ENCODE results near the gene CNGB1.
"Not testable (repeated sequence)": the region's sequence is repeated elsewhere in the genome, so short reads cannot be mapped to it uniquely, and the experiment has no call there.

Gene CNGB1

DNA sequence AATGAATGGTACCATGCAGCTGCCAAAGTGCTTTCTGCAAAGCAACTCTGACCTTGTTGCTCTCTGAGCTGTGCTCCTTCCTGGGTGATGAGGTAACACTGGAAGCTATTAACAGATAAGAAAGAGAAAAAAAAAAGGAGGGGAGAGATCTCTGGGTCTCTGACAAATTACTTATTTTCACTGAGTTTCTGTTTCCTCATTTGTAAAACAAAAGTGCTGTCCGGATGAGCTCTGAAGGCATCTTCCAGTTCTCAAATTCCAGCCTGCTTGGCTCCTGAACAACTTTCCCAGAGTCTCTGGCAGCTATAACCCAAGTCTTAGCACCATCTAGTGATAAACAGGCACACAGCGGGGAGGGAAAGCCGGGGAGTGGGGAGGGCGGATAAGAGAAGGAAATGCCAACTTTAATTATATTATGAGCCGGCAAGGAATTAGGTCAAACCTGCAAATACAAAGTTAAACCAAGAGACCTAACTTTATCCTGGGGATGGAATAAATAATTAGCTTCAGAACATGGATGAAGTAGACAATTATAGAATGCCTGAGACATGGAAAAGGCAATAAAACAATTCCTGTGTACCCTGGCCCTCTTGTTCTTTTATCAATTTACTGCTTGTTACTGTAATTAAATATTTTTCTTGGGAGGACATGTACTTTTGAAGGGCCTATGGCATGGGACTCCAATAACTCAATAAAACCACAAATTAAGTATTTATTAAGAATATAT is 107.3 kb downstream of the CNGB1 start:
- Histone ChIP-seq H3K27ac (ENCODE audit: low read length) (no peak overlapping the region), H3K27me3 (ENCODE audit: control insufficient read depth, insufficient read depth, low read length) (no peaks in the 10 kb centered on the region), H3K9me3 (ENCODE audit: control insufficient read depth, insufficient read depth, low read length) (no peaks in the 10 kb centered on the region), H3K36me3 (ENCODE audit: control insufficient read depth, insufficient read depth, low read length) (no peaks in the 10 kb centered on the region), H3K4me3 (ENCODE audit: low read length) (no peak overlapping the region), H3K4me1 (ENCODE audit: control insufficient read depth, insufficient read depth, low read length) (peaks cover 3% of the 10 kb centered on the region)
- DNase-seq (ENCODE audit: low read depth, low spot score): peak; percentile 74
- WGBS (ENCODE audit: insufficient coverage, insufficient read length): no CpG with 5 or more reads among the region's 5 CpGs

- WGBS (ENCODE audit: insufficient coverage, insufficient read length): no CpG with 5 or more reads among the region's 9 CpGs
Measured at GRCh38 chr16:57862698-57863433, 108.1 kb downstream of the CNGB1 start.

DNA sequence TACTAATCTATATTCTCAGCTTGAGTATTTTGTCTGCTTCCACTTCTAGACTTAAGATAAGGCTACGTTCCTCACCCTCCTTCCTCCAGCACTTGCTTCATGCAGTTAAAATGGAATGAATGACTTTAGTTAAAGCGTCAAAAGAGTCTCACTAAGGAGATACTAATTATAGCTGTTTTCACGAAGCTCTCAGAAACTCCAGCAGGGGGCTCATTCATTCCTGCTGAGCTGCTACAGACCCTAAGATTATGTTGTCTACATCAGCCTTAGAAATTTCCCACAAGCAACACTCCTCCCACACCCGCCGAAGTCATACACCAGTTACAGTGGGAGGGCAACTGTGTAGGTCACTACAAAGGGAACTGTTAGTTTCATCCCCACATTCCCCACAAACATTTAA is 111.6 kb downstream of the CNGB1 start:
- Histone ChIP-seq H3K36me3 (ENCODE audit: control insufficient read depth, insufficient read depth, low read length) (no peaks in the 10 kb centered on the region), H3K4me1 (ENCODE audit: control insufficient read depth, insufficient read depth, low read length) (peaks cover 3% of the 10 kb centered on the region), H3K27me3 (ENCODE audit: control insufficient read depth, insufficient read depth, low read length) (no peaks in the 10 kb centered on the region), H3K27ac (ENCODE audit: low read length) (no peak overlapping the region), H3K9me3 (ENCODE audit: control insufficient read depth, insufficient read depth, low read length) (no peaks in the 10 kb centered on the region), H3K4me3 (ENCODE audit: low read length) (no peak overlapping the region)
- no CpG with 5 or more reads among the region's 5 CpGs for WGBS (ENCODE audit: insufficient coverage, insufficient read length)
- DNase-seq (ENCODE audit: low read depth, low spot score): no peak

More at GRCh38 chr16:57862698-57863433, 108.1 kb downstream of the CNGB1 start:
- Histone ChIP-seq H3K36me3 (ENCODE audit: control insufficient read depth, insufficient read depth, low read length) (no peaks in the 10 kb centered on the region), H3K4me1 (ENCODE audit: control insufficient read depth, insufficient read depth, low read length) (peaks cover 3% of the 10 kb centered on the region), H3K9me3 (ENCODE audit: control insufficient read depth, insufficient read depth, low read length) (no peaks in the 10 kb centered on the region), H3K27me3 (ENCODE audit: control insufficient read depth, insufficient read depth, low read length) (no peaks in the 10 kb centered on the region), H3K4me3 (ENCODE audit: low read length) (no peak overlapping the region), H3K27ac (ENCODE audit: low read length) (no peak overlapping the region)
- no peak for DNase-seq (ENCODE audit: low read depth, low spot score)

DNA sequence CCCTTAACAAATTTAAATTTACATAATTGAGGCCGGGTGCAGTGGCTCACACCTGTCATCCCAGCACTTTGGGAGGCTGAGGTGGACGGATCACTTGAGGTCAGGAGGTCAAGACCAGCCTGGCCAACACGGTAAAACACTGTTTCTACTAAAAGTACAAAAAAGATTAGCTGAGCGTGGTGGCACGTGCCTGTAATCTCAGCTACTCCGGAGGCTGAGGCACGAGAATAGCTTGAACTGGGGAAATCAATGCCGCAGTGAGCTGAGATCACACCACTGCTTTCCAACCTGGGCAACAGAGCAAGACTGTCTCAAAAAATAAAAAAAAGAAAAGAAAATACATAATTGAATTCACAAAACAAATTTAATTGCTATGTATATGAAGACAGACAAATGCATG is 112.3 kb downstream of the CNGB1 start:
- no CpG with 5 or more reads among the region's 8 CpGs for WGBS (ENCODE audit: insufficient coverage, insufficient read length)

GRCh38 chr16:57857991-57858390 is 112.9 kb downstream of the CNGB1 start:
- H3K27me3 ChIP-seq (ENCODE audit: control insufficient read depth, insufficient read depth, low read length); DNase-seq (ENCODE audit: low read depth, low spot score); H3K9me3 ChIP-seq (ENCODE audit: control insufficient read depth, insufficient read depth, low read length); H3K27ac ChIP-seq (ENCODE audit: low read length); H3K36me3 ChIP-seq (ENCODE audit: control insufficient read depth, insufficient read depth, low read length); H3K4me3 ChIP-seq (ENCODE audit: low read length); H3K4me1 ChIP-seq (ENCODE audit: control insufficient read depth, insufficient read depth, low read length): not testable (repeated sequence)
- no CpG with 5 or more reads among the region's 10 CpGs for WGBS (ENCODE audit: insufficient coverage, insufficient read length)

More for the DNA sequence above, 112.3 kb downstream of the CNGB1 start:
- Histone ChIP-seq H3K4me3 (ENCODE audit: low read length) (no peak overlapping the region), H3K9me3 (ENCODE audit: control insufficient read depth, insufficient read depth, low read length) (no peaks in the 10 kb centered on the region), H3K27ac (ENCODE audit: low read length) (no peak overlapping the region), H3K36me3 (ENCODE audit: control insufficient read depth, insufficient read depth, low read length) (no peaks in the 10 kb centered on the region), H3K27me3 (ENCODE audit: control insufficient read depth, insufficient read depth, low read length) (no peaks in the 10 kb centered on the region), H3K4me1 (ENCODE audit: control insufficient read depth, insufficient read depth, low read length) (peaks cover 3% of the 10 kb centered on the region)
- no peak for DNase-seq (ENCODE audit: low read depth, low spot score)

- H3K4me1 ChIP-seq (ENCODE audit: control insufficient read depth, insufficient read depth, low read length): no peaks in the 10 kb centered on the region
- H3K27ac ChIP-seq (ENCODE audit: low read length): no peak overlapping the region
- H3K36me3 ChIP-seq (ENCODE audit: control insufficient read depth, insufficient read depth, low read length): no peaks in the 10 kb centered on the region
- no peak overlapping the region for H3K4me3 ChIP-seq (ENCODE audit: low read length)
- no peaks in the 10 kb centered on the region for H3K9me3 ChIP-seq (ENCODE audit: control insufficient read depth, insufficient read depth, low read length)
- no peak for DNase-seq (ENCODE audit: low read depth, low spot score)
- no peaks in the 10 kb centered on the region for H3K27me3 ChIP-seq (ENCODE audit: control insufficient read depth, insufficient read depth, low read length)
- no CpG with 5 or more reads among the region's 5 CpGs for WGBS (ENCODE audit: insufficient coverage, insufficient read length)
Measured at GRCh38 chr16:57855188-57855587, 115.7 kb downstream of the CNGB1 start.

- Histone ChIP-seq H3K36me3 (ENCODE audit: control insufficient read depth, insufficient read depth, low read length) (no peaks in the 10 kb centered on the region), H3K27ac (ENCODE audit: low read length) (no peak overlapping the region), H3K4me1 (ENCODE audit: control insufficient read depth, insufficient read depth, low read length) (no peaks in the 10 kb centered on the region), H3K27me3 (ENCODE audit: control insufficient read depth, insufficient read depth, low read length) (no peaks in the 10 kb centered on the region), H3K4me3 (ENCODE audit: low read length) (no peak overlapping the region), H3K9me3 (ENCODE audit: control insufficient read depth, insufficient read depth, low read length) (no peaks in the 10 kb centered on the region)
- DNase-seq (ENCODE audit: low read depth, low spot score): no peak
- no CpG with 5 or more reads among the region's 5 CpGs for WGBS (ENCODE audit: insufficient coverage, insufficient read length)
Measured at GRCh38 chr16:57852189-57852588, 118.7 kb downstream of the CNGB1 start.

GRCh38 chr16:57848181-57848580 is 122.7 kb downstream of the CNGB1 start:
- Histone ChIP-seq H3K4me1 (ENCODE audit: control insufficient read depth, insufficient read depth, low read length) (peaks cover 6% of the 10 kb centered on the region), H3K4me3 (ENCODE audit: low read length) (no peak overlapping the region), H3K27ac (ENCODE audit: low read length) (no peak overlapping the region), H3K27me3 (ENCODE audit: control insufficient read depth, insufficient read depth, low read length) (no peaks in the 10 kb centered on the region), H3K36me3 (ENCODE audit: control insufficient read depth, insufficient read depth, low read length) (no peaks in the 10 kb centered on the region), H3K9me3 (ENCODE audit: control insufficient read depth, insufficient read depth, low read length) (no peaks in the 10 kb centered on the region)
- DNase-seq (ENCODE audit: low read depth, low spot score): no peak
- no CpG with 5 or more reads among the region's 5 CpGs for WGBS (ENCODE audit: insufficient coverage, insufficient read length)

DNA sequence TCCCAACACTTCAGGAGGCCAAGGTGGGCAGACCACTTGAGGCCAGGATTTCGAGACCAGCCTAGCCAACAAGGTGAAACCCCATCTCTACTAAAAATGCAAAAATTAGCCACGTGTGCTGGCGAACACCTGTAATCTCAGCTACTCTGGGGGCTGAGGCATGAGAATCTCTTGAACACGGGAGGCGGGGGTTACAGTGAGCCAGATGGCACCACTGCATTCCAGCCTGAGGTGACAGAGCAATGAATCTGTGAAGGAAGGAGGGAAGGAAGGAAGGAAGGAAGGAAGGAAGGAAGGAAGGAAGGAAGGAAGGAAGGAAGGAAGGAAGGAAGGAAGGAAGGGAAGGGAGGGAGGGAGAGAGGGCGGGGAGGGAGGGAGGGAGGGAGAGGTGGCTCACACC is 124.0 kb downstream of the CNGB1 start:
- not testable (repeated sequence) for H3K27ac ChIP-seq (ENCODE audit: low read length)

DNA sequence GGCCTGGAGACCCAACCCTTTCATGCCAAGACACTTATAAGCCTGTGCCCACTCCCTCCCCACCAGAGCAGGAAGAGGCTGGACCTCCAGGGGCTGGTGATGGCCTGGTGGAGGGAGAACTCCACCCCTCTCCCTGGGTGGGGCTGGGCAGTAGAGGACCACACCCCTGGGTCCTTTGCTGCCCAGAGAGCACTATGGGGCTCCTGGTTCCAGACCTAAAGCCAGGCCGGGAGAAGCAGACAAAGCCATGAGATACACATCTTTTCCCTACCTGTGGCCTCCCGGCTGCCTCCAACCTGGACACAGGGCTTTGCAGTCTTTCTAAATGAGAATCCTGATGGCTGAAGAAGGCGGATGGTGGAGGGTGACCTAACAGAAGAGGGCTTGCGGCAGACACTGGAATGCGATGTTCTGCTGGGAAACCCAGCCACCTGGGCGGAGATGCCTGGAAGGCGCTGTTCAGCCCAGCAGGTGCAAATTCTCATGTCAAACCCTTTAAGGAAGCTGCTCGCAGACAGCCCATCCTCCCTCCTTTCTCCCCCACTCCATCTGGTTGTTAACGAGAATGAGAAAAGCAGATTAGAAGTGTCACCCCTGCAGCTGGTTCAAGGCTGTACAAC is 124.7 kb downstream of the CNGB1 start:
- Histone ChIP-seq H3K36me3 (ENCODE audit: control insufficient read depth, insufficient read depth, low read length) (no peaks in the 10 kb centered on the region), H3K27me3 (ENCODE audit: control insufficient read depth, insufficient read depth, low read length) (no peaks in the 10 kb centered on the region), H3K4me1 (ENCODE audit: control insufficient read depth, insufficient read depth, low read length) (peaks cover 7% of the 10 kb centered on the region), H3K27ac (ENCODE audit: low read length) (no peak overlapping the region), H3K9me3 (ENCODE audit: control insufficient read depth, insufficient read depth, low read length) (no peaks in the 10 kb centered on the region), H3K4me3 (ENCODE audit: low read length) (no peak overlapping the region)
- no CpG with 5 or more reads among the region's 9 CpGs for WGBS (ENCODE audit: insufficient coverage, insufficient read length)
- peak; percentile 60 for DNase-seq (ENCODE audit: low read depth, low spot score)

More for the DNA sequence above, 124.0 kb downstream of the CNGB1 start:
- H3K9me3 ChIP-seq (ENCODE audit: control insufficient read depth, insufficient read depth, low read length); H3K27me3 ChIP-seq (ENCODE audit: control insufficient read depth, insufficient read depth, low read length); H3K4me3 ChIP-seq (ENCODE audit: low read length); H3K36me3 ChIP-seq (ENCODE audit: control insufficient read depth, insufficient read depth, low read length); H3K4me1 ChIP-seq (ENCODE audit: control insufficient read depth, insufficient read depth, low read length); DNase-seq (ENCODE audit: low read depth, low spot score): not testable (repeated sequence)
- no CpG with 5 or more reads among the region's 6 CpGs for WGBS (ENCODE audit: insufficient coverage, insufficient read length)

Data from iPS DF 6.9 (cell line).